A549 (cell line): ENCODE data around the gene CYB5D1.

Experiments used
- EP300 ChIP-seq, 2 experiments: fragments of >200 bp; sonication (Bioruptor Twin); formaldehyde crosslinking; IDR thresholded peaks; 2 replicates in 1 of 2; 3 replicates in 1 of 2; pipeline ENCODE4 v1.6.1; 2016 to 2017
- JUNB ChIP-seq: fragments of >200 bp; sonication (Bioruptor Twin); formaldehyde crosslinking; IDR thresholded peaks from 2 replicates; pipeline ENCODE4 v1.6.1; 2016
- RFX5 ChIP-seq: fragments of 450-650 bp; IDR thresholded peaks from 2 replicates; pipeline ENCODE4 v1.7.1; 2014; ENCODE audit warnings: antibody characterized with exemption, mild to moderate bottlenecking, moderate library complexity
- TP53 ChIP-seq: fragments of 250-450 bp; sonication (Bioruptor Pico); IDR thresholded peaks from 2 replicates; pipeline ENCODE4 v1.5.0; 2021; ENCODE audit warnings: mild to moderate bottlenecking, moderate library complexity
- TF ChIP-seq, protein P1 (sequence below): IDR thresholded peaks from 2 replicates; pipeline ENCODE4 v1.6.1; 2012; ENCODE audit warnings: low read depth, borderline replicate concordance

DNA sequence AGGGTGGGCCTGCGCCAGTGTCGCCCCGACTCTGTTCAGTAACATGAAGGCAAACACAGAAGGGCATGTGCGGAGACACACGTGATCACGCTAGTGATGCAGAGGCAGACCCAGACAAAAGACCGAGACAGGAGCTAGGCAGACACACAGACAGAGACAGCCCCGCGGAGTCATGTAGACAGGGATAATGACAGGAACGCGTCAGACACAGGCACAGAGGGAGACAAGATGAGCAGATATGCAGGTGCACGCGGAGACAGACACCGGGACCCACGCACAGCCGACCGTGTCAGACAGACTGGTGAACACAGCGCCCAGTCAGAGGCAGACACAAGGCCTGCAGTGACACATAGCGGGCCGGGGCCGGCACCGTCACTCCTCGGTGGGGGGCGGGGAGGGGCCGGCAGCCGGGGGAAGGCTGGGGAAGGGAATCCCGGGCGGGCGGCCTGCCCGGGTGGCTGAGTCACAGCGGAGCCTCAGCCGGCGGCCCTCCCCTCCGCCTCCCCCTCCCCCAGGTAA, 16.3 kb upstream of the CYB5D1 start:
- TF ChIP-seq JUNB: peak; percentile 69; the same call in 1 of the 2 replicates
- TF ChIP-seq EP300 (IDR thresholded peaks at IDR 0.05): no peak
- TF ChIP-seq, protein P1, sequence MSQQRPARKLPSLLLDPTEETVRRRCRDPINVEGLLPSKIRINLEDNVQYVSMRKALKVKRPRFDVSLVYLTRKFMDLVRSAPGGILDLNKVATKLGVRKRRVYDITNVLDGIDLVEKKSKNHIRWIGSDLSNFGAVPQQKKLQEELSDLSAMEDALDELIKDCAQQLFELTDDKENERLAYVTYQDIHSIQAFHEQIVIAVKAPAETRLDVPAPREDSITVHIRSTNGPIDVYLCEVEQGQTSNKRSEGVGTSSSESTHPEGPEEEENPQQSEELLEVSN: no peak
- no peak; the same call in 1 of the 2 replicates for TF ChIP-seq TP53
- no peak for TF ChIP-seq RFX5
